H1 (cell line): ENCODE measurements around the gene ZNF618. TPM values are rescaled to one million over a fixed set of nuclear protein-coding genes. Genes with fewer than 3 reads are reported as not detected.

Experiments
- CTCF ChIA-PET: fragments of 300-600 bp; sonication (Branson Sonifier 250); formaldehyde crosslinking; loops from one replicate; lab custom pipeline; 2021; ENCODE audit not compliant: partially characterized antibody; lab: Charles Lee
- POLR2A ChIA-PET: fragments of 300-600 bp; sonication (Branson Sonifier 250); formaldehyde crosslinking; loops from one replicate; lab custom pipeline; 2021; ENCODE audit warnings: inconsistent platforms; ENCODE audit not compliant: partially characterized antibody; lab: Charles Lee
- DNase-seq, 2 experiments: peaks; one replicate each; pipeline versions ENCODE4 v3.0.0 to v3.0.0-alpha.2; 2010 to 2022; ENCODE audit warnings: low spot score in 2 of 2, low read depth in 1 of 2, mixed read lengths in 1 of 2
- FAIRE-seq: peaks from 2 replicates; lab custom pipeline; 2011; peaks lifted over from hg19 to GRCh38; lab: Jason Lieb, UNC
- H2AFZ ChIP-seq: 2 replicates; pipeline ENCODE4 v1.8.1; 2012; ENCODE audit warnings: low read length, inconsistent platforms
- H2AK5ac ChIP-seq: 2 replicates; pipeline ENCODE4 v1.6.1; 2013; ENCODE audit warnings: low read depth, low read length
- H2BK120ac ChIP-seq: replicated peaks from 2 replicates; pipeline ENCODE3; 2013; ENCODE audit warnings: low read depth, low read length, inconsistent platforms
- H2BK12ac ChIP-seq: 2 replicates; pipeline ENCODE4 v1.6.1; 2013; ENCODE audit warnings: low read depth, low read length
- H2BK15ac ChIP-seq: 2 replicates; pipeline ENCODE4 v1.6.1; 2013; ENCODE audit warnings: low read length
- H2BK20ac ChIP-seq: 2 replicates; pipeline ENCODE4 v1.6.1; 2013; ENCODE audit warnings: low read length
- H2BK5ac ChIP-seq: 2 replicates; pipeline ENCODE4 v1.6.1; 2013; ENCODE audit warnings: low read depth, low read length
- H3K14ac ChIP-seq: 2 replicates; pipeline ENCODE4 v1.6.1; 2013; ENCODE audit warnings: inconsistent platforms; ENCODE audit not compliant: insufficient read length
- H3K18ac ChIP-seq: 2 replicates; pipeline ENCODE4 v1.6.1; 2013; ENCODE audit warnings: low read length; ENCODE audit errors: extremely low read depth
- H3K23ac ChIP-seq: 2 replicates; pipeline ENCODE4 v1.6.1; 2013; ENCODE audit warnings: inconsistent platforms; ENCODE audit not compliant: insufficient read length
- H3K23me2 ChIP-seq: 2 replicates; pipeline ENCODE4 v1.6.1; 2013; ENCODE audit warnings: low read depth, low read length
- H3K27ac ChIP-seq: 2 replicates; pipeline ENCODE4 v1.6.1; 2011; ENCODE audit warnings: low read depth, low read length, inconsistent platforms
- H3K27me3 ChIP-seq, 4 experiments: replicated peaks in 1 of 4; 1 replicate in 1 of 4; 2 replicates in 3 of 4; pipeline versions ENCODE4 v1.6.1 to v1.8.1; 2011 to 2013; ENCODE audit warnings: low read length in 3 of 4, mild to moderate bottlenecking in 3 of 4, inconsistent platforms in 2 of 4, mixed read lengths in 2 of 4, moderate library complexity in 1 of 4; ENCODE audit not compliant: control insufficient read depth in 3 of 4, insufficient read depth in 3 of 4; ENCODE audit errors: extremely low read depth in 1 of 4
- H3K36me3 ChIP-seq, 4 experiments: 2 replicates each; pipeline versions ENCODE4 v1.6.1 to v1.8.1; 2011 to 2013; ENCODE audit warnings: mild to moderate bottlenecking in 4 of 4, low read length in 3 of 4, moderate library complexity in 2 of 4, control low read depth in 1 of 4, inconsistent platforms in 1 of 4; ENCODE audit not compliant: insufficient read depth in 4 of 4, control insufficient read depth in 2 of 4
- H3K4ac ChIP-seq: replicated peaks from 2 replicates; pipeline ENCODE3; 2013; ENCODE audit warnings: low read length, low read depth, mixed read lengths, inconsistent platforms; ENCODE audit not compliant: insufficient read length
- H3K4me1 ChIP-seq, 4 experiments: replicated peaks in 1 of 4; 1 replicate in 1 of 4; 2 replicates in 3 of 4; pipeline versions ENCODE4 v1.6.1 to v1.8.1; 2011 to 2013; ENCODE audit warnings: low read length in 3 of 4, inconsistent platforms in 2 of 4, mixed read lengths in 1 of 4; ENCODE audit not compliant: insufficient read depth in 4 of 4, control insufficient read depth in 3 of 4
- H3K4me2 ChIP-seq, 2 experiments: 2 replicates each; pipeline versions ENCODE4 v1.6.1 to v1.8.1; 2011 to 2013; ENCODE audit warnings: low read depth in 2 of 2, low read length in 2 of 2, control low read depth in 1 of 2, inconsistent platforms in 1 of 2, mild to moderate bottlenecking in 1 of 2; ENCODE audit not compliant: insufficient read depth in 1 of 2
- H3K4me3 ChIP-seq, 4 experiments: fragments of 200-600, 300-600 bp in 1 of 4; sonication (generic), shearing (Covaris generic), sonication (Bioruptor Twin) in 1 of 4; 2 replicates each; pipeline versions ENCODE4 v1.5.1 to v1.8.1; 2011 to 2016; ENCODE audit warnings: low read length in 4 of 4, low read depth in 3 of 4, control low read depth in 2 of 4, inconsistent platforms in 2 of 4, mild to moderate bottlenecking in 2 of 4, mixed read lengths in 1 of 4, moderate library complexity in 1 of 4; ENCODE audit not compliant: insufficient read depth in 2 of 4; ENCODE audit errors: extremely low read depth in 1 of 4
- H3K56ac ChIP-seq: replicated peaks from 2 replicates; pipeline ENCODE3; 2013; ENCODE audit warnings: low read depth, mild to moderate bottlenecking, mixed read lengths, low read length, inconsistent platforms; ENCODE audit not compliant: insufficient read length
- H3K79me1 ChIP-seq: 2 replicates; pipeline ENCODE4 v1.6.1; 2013; ENCODE audit warnings: low read depth, low read length, control low read depth
- H3K79me2 ChIP-seq, 2 experiments: 2 replicates each; pipeline versions ENCODE4 v1.6.1 to v1.8.1; 2012 to 2013; ENCODE audit warnings: low read length in 2 of 2, mild to moderate bottlenecking in 2 of 2, inconsistent platforms in 1 of 2; ENCODE audit not compliant: insufficient read depth in 2 of 2, control insufficient read depth in 1 of 2
- H3K9ac ChIP-seq, 4 experiments: replicated peaks in 1 of 4; 1 replicate in 1 of 4; 2 replicates in 3 of 4; pipeline versions ENCODE4 v1.6.1 to v1.8.1; 2011 to 2013; ENCODE audit warnings: low read depth in 3 of 4, low read length in 3 of 4, control low read depth in 2 of 4, mild to moderate bottlenecking in 2 of 4, moderate library complexity in 2 of 4, inconsistent platforms in 1 of 4; ENCODE audit errors: extremely low read depth in 1 of 4
- H3K9me3 ChIP-seq, 2 experiments: 2 replicates each; pipeline versions ENCODE4 v1.6.1 to v1.8.1; 2012 to 2013; ENCODE audit warnings: mild to moderate bottlenecking in 2 of 2, moderate library complexity in 2 of 2, control low read depth in 1 of 2, inconsistent platforms in 1 of 2, low read depth in 1 of 2, low read length in 1 of 2, mixed read lengths in 1 of 2; ENCODE audit not compliant: insufficient read depth in 2 of 2
- H4K20me1 ChIP-seq, 2 experiments: replicated peaks in 1 of 2; 2 replicates each; pipeline versions ENCODE3 to v1.8.1; 2011 to 2013; ENCODE audit warnings: inconsistent platforms in 2 of 2, low read length in 2 of 2, mild to moderate bottlenecking in 1 of 2; ENCODE audit not compliant: insufficient read depth in 2 of 2, control insufficient read depth in 1 of 2
- H4K5ac ChIP-seq: 2 replicates; pipeline ENCODE4 v1.6.1; 2013; ENCODE audit warnings: low read length, low read depth, mixed read lengths, inconsistent platforms; ENCODE audit not compliant: insufficient read length
- H4K8ac ChIP-seq: 2 replicates; pipeline ENCODE4 v1.8.0; 2013; ENCODE audit warnings: mild to moderate bottlenecking, moderate library complexity, low read length, inconsistent platforms; ENCODE audit not compliant: insufficient read depth; ENCODE audit errors: extremely low read depth
- H4K91ac ChIP-seq: replicated peaks from 2 replicates; pipeline ENCODE3; 2013; ENCODE audit warnings: low read length, mixed read lengths, inconsistent platforms; ENCODE audit not compliant: insufficient read length
- BRCA1 ChIP-seq: IDR thresholded peaks from 2 replicates; pipeline ENCODE4 v1.6.1; 2012; ENCODE audit warnings: low read depth, low read length, improper control_type of control experiment
- KDM1A ChIP-seq: fragments of 200-600, 300-600 bp; sonication (generic); IDR thresholded peaks from 2 replicates; pipeline ENCODE4 v1.7.1; 2016; ENCODE audit warnings: mild to moderate bottlenecking, low read length, borderline replicate concordance
- NANOG ChIP-seq: IDR thresholded peaks from 2 replicates; pipeline ENCODE4 v1.6.1; 2011; ENCODE audit warnings: low read length, low read depth, mild to moderate bottlenecking, inconsistent platforms; ENCODE audit not compliant: insufficient read depth, poor library complexity, severe bottlenecking
- POLR2A ChIP-seq, 2 experiments: IDR thresholded peaks; 1 replicate in 1 of 2; 2 replicates in 1 of 2; pipeline ENCODE4 v1.6.1; 2011; ENCODE audit warnings: low read depth in 2 of 2, low read length in 2 of 2, mild to moderate bottlenecking in 2 of 2; ENCODE audit errors: control extremely low read depth in 1 of 2
- RAD21 ChIP-seq, 2 experiments: IDR thresholded peaks in 1 of 2; conservative IDR thresholded peaks in 1 of 2; 2 replicates each; pipeline ENCODE4 v1.6.1; 2011; ENCODE audit warnings: low read depth in 2 of 2, low read length in 2 of 2, improper control_type of control experiment in 1 of 2, inconsistent platforms in 1 of 2, mild to moderate bottlenecking in 1 of 2, moderate library complexity in 1 of 2
- SP1 ChIP-seq: IDR thresholded peaks from 2 replicates; pipeline ENCODE4 v1.6.1; 2011; ENCODE audit warnings: low read depth, low read length
- SRF ChIP-seq: IDR thresholded peaks from 2 replicates; pipeline ENCODE4 v1.6.1; 2011; ENCODE audit warnings: mild to moderate bottlenecking, low read depth, low read length, moderate library complexity
- YY1 ChIP-seq: IDR thresholded peaks from 2 replicates; pipeline ENCODE4 v1.6.1; 2011; ENCODE audit warnings: low read depth, mild to moderate bottlenecking, low read length
- ZNF274 ChIP-seq: IDR thresholded peaks from 2 replicates; pipeline ENCODE4 v1.7.0; 2012; ENCODE audit warnings: low read length, borderline replicate concordance; ENCODE audit errors: extremely low read depth
- WGBS, 2 experiments: shearing (Covaris generic) in 1 of 2; methylation state at CpG; one replicate each; pipeline versions ENCODE4 v1.1.6 to v1.1.7; 2013 to 2015; ENCODE audit warnings: low lambda C conversion rate in 2 of 2, mixed read lengths in 2 of 2, inconsistent platforms in 1 of 2, low coverage in 1 of 2, missing lambda C conversion rate in 1 of 2; ENCODE audit not compliant: insufficient replicate concordance in 2 of 2, insufficient coverage in 1 of 2, insufficient read length in 1 of 2; ENCODE audit errors: extremely low coverage in 1 of 2, missing lambda C conversion rate in 1 of 2; 5-methylcytosine and 5-hydroxymethylcytosine counted together
- polyA plus RNA-seq, 7 experiments: library from polyadenylated mRNA; depleted of rRNA in 3 of 7; stranded (reverse) in 5 of 7; unstranded in 2 of 7; fragments of >200 nt in 5 of 7; fragments of 200-250 nt in 2 of 7; gene quantifications; 1 replicate in 5 of 7; 2 replicates in 1 of 7; 4 replicates in 1 of 7; pipeline versions ENCODE4 v1.2.1 to v1.2.3, GENCODE V29; 2011 to 2013; ENCODE audit warnings: missing spikeins in 2 of 7, mixed read lengths in 2 of 7
- total RNA-seq: library from RNA; stranded (reverse); fragmentation: NEBNext Ultra II Directional; extraction: Animal tissue kit (Norgen Biotek cat#: 25700); gene quantifications from 2 replicates; pipeline ENCODE4 v1.2.1, GENCODE V29; 2021
- TF ChIP-seq, protein P1 (sequence below): IDR thresholded peaks from 2 replicates; pipeline ENCODE4 v1.6.1; 2012; ENCODE audit warnings: inconsistent platforms
- TF ChIP-seq, protein P2 (sequence below), 3 experiments: IDR thresholded peaks; 1 replicate in 2 of 3; 2 replicates in 1 of 3; pipeline versions ENCODE4 v1.5.1 to v1.6.1; 2011; ENCODE audit warnings: low read length in 3 of 3, mild to moderate bottlenecking in 3 of 3, inconsistent platforms in 2 of 3, low read depth in 1 of 3, moderate library complexity in 1 of 3; ENCODE audit not compliant: insufficient read depth in 1 of 3; ENCODE audit errors: control extremely low read depth in 1 of 3

ZNF618 gene
- total and polyA plus RNA-seq, 2 of the 8 experiments (the other 6 are each of a cell fraction or from before 2014, with no cell fraction given): 9.6 to 28.5 TPM

DNA sequence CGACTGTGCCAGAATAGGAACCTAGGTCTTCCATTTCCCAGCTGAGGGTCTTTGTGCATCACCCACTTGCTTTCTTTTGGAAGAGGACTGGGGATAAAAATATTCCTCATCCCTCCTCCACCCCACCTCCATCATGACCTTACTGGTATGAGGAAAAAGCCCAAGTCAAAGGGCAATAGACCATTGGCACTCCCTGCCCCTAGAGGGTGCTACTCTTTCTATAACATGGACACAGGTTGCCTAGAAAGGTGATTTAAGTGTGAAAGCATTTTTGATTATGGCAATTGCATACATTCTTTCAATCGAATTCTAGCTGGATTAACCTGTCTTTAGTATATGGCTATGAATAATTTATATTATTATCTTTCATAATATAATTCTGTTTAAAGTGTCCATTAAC is 22.8 kb upstream of the ZNF618 start:
- Histone ChIP-seq H3K27ac (no peak overlapping the region), H2AK5ac (no peak overlapping the region), H3K18ac (no peak overlapping the region), H3K23me2 (no peaks in the 10 kb centered on the region), H3K9me3 (no peaks in the 10 kb centered on the region; a peak in 1 of 4 replicates), H3K27me3 (no peaks in the 10 kb centered on the region), H2BK20ac (no peak overlapping the region), H4K8ac (no peak overlapping the region), H2BK12ac (no peak overlapping the region), H4K91ac (no peak overlapping the region), H3K4ac (no peak overlapping the region), H3K4me1 (peaks cover 0 to 5% (median 1%) of the 10 kb centered on the region in 4 experiments; a peak in 3 of 7 replicates), H4K5ac (no peak overlapping the region), H3K79me2 (no peaks in the 10 kb centered on the region), H3K9ac (no peak overlapping the region), H2BK5ac (no peak overlapping the region), H3K14ac (no peak overlapping the region), H3K56ac (no peak overlapping the region), H2BK120ac (no peak overlapping the region), H3K4me3 (no peak overlapping the region), H2AFZ (no peak overlapping the region), H2BK15ac (no peak overlapping the region), H3K23ac (no peak overlapping the region), H4K20me1 (no peaks in the 10 kb centered on the region), H3K79me1 (no peaks in the 10 kb centered on the region), H3K36me3 (no peaks in the 10 kb centered on the region), H3K4me2 (no peak overlapping the region)
- FAIRE-seq (peak; percentile 88), DNase-seq (no peak)
- 55% methylated on average over 2 of the region's 2 CpGs; no CpG with 5 or more reads in 1 of the 2 experiments for WGBS, 2 experiments
- ChIA-PET CTCF (interaction anchor here (0.8 to 3.8 kb wide), 24 partner anchors 10 to 205 kb away, joined by 3 to 42 read pairs (median 6); no protein-coding TSS in a partner anchor), POLR2A (no interaction called here)
- TF ChIP-seq KDM1A (no peak), YY1 (no peak), POLR2A (IDR thresholded peaks at IDR 0.05; ENCODE audit: control extremely low read depth in 1 of 2, low read depth in 2 of 2, low read length in 2 of 2) (no peak), NANOG (no peak), SP1 (no peak), SRF (no peak), RAD21 (IDR thresholded peaks at IDR 0.05 in 1 of 2, conservative IDR thresholded peaks at IDR 0.05 in 1 of 2; ENCODE audit: low read depth in 2 of 2, low read length in 2 of 2) (peak; percentile 70 to 77), ZNF274 (no peak), BRCA1 (no peak)
- TF ChIP-seq, protein P1, sequence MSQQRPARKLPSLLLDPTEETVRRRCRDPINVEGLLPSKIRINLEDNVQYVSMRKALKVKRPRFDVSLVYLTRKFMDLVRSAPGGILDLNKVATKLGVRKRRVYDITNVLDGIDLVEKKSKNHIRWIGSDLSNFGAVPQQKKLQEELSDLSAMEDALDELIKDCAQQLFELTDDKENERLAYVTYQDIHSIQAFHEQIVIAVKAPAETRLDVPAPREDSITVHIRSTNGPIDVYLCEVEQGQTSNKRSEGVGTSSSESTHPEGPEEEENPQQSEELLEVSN: no peak
- TF ChIP-seq, protein P2, sequence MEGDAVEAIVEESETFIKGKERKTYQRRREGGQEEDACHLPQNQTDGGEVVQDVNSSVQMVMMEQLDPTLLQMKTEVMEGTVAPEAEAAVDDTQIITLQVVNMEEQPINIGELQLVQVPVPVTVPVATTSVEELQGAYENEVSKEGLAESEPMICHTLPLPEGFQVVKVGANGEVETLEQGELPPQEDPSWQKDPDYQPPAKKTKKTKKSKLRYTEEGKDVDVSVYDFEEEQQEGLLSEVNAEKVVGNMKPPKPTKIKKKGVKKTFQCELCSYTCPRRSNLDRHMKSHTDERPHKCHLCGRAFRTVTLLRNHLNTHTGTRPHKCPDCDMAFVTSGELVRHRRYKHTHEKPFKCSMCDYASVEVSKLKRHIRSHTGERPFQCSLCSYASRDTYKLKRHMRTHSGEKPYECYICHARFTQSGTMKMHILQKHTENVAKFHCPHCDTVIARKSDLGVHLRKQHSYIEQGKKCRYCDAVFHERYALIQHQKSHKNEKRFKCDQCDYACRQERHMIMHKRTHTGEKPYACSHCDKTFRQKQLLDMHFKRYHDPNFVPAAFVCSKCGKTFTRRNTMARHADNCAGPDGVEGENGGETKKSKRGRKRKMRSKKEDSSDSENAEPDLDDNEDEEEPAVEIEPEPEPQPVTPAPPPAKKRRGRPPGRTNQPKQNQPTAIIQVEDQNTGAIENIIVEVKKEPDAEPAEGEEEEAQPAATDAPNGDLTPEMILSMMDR (IDR thresholded peaks at IDR 0.05; ENCODE audit: control extremely low read depth in 1 of 3, insufficient read depth in 1 of 3, low read depth in 1 of 3, low read length in 3 of 3): peak; percentile 43 to 89 (median 63)
